ENCODE results near the gene HRCT1. TPM values are rescaled to one million over a fixed set of nuclear protein-coding genes. Genes with fewer than 3 reads are reported as not detected.

The HRCT1 gene
- total RNA-seq, 1 experiment from 2014 or later: 0.21 TPM

- no peaks in the 10 kb centered on the region for H3K27me3 ChIP-seq (ENCODE audit: control insufficient read depth, insufficient read depth, low read length)
- no peaks in the 10 kb centered on the region for H3K36me3 ChIP-seq (replicated peaks; ENCODE audit: control insufficient read depth, insufficient read depth, low read length)
- no peak overlapping the region for H3K4me3 ChIP-seq (ENCODE audit: insufficient read depth, low read depth, low read length)
- DNase-seq: no peak
These were observed 31.2 kb downstream of the HRCT1 start for GRCh38 chr9:35937227-35937626.

GRCh38 chr9:35938474-35939356 is 32.7 kb downstream of the HRCT1 start:
- no peaks in the 10 kb centered on the region for H3K36me3 ChIP-seq (replicated peaks; ENCODE audit: control insufficient read depth, insufficient read depth, low read length)
- no peak for DNase-seq
- H3K4me3 ChIP-seq (ENCODE audit: insufficient read depth, low read depth, low read length): no peak overlapping the region
- peaks cover 5% of the 10 kb centered on the region for H3K27me3 ChIP-seq (ENCODE audit: control insufficient read depth, insufficient read depth, low read length)

- no peak overlapping the region for H3K4me3 ChIP-seq (ENCODE audit: insufficient read depth, low read depth, low read length)
- DNase-seq: no peak
- peaks cover 8% of the 10 kb centered on the region for H3K27me3 ChIP-seq (ENCODE audit: control insufficient read depth, insufficient read depth, low read length)
- H3K36me3 ChIP-seq (replicated peaks; ENCODE audit: control insufficient read depth, insufficient read depth, low read length): no peaks in the 10 kb centered on the region
These were observed 33.8 kb downstream of the HRCT1 start for GRCh38 chr9:35939679-35940250.

- Histone ChIP-seq H3K36me3 (replicated peaks; ENCODE audit: control insufficient read depth, insufficient read depth, low read length) (no peaks in the 10 kb centered on the region), H3K27me3 (ENCODE audit: control insufficient read depth, insufficient read depth, low read length) (peaks cover 8% of the 10 kb centered on the region), H3K4me3 (ENCODE audit: insufficient read depth, low read depth, low read length) (no peak overlapping the region)
- no peak for DNase-seq
These were observed 34.7 kb downstream of the HRCT1 start for GRCh38 chr9:35940458-35941407.

DNA sequence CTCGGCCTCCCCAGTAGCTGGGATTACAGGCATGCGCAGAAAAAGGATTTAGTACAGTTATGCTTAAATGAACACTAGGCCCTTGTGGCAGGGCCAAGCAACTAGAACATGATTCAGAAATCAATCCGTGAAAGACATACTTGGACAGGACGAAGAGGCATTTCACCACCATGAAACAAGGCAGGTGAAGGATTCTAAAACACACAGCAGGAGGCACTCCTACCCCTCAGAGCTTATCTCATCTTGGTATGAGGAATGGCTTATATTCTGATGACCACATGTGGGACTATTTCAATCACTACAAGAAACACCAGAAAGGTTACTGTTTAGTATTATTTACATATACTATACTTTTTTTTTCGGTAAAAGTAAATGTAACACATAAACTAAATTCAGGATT is 36.3 kb downstream of the HRCT1 start:
- Histone ChIP-seq H3K4me3 (ENCODE audit: insufficient read depth, low read depth, low read length) (no peak overlapping the region), H3K36me3 (replicated peaks; ENCODE audit: control insufficient read depth, insufficient read depth, low read length) (no peaks in the 10 kb centered on the region), H3K27me3 (ENCODE audit: control insufficient read depth, insufficient read depth, low read length) (peaks cover 8% of the 10 kb centered on the region)
- DNase-seq: no peak

DNA sequence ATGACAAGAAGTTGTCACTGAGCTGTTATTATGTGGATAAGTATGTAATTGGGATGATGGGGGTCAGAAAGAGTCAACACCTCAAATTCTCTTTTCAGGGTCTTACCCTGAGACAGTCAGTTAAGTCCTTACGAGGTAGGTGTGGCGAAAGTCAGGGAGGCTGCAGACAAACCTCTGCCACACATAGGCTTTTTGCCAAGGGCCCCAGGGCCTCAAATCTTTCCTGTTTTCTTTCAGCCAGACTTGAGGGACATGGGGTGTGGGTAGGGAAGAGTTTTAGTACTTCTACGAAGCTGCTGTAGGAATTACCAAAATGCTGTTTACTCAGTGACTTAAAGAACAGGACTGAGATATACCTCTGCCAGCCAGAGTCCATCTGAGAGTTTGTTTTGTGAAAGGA is 38.2 kb downstream of the HRCT1 start:
- no peak for DNase-seq
- Histone ChIP-seq H3K27me3 (ENCODE audit: control insufficient read depth, insufficient read depth, low read length) (peaks cover 8% of the 10 kb centered on the region), H3K36me3 (replicated peaks; ENCODE audit: control insufficient read depth, insufficient read depth, low read length) (no peaks in the 10 kb centered on the region), H3K4me3 (ENCODE audit: insufficient read depth, low read depth, low read length) (no peak overlapping the region)

GRCh38 chr9:35944841-35945240 is 38.8 kb downstream of the HRCT1 start:
- H3K36me3 ChIP-seq (replicated peaks; ENCODE audit: control insufficient read depth, insufficient read depth, low read length): no peaks in the 10 kb centered on the region

GRCh38 chr9:35945341-35946018 is 39.5 kb downstream of the HRCT1 start:
- H3K27me3 ChIP-seq (ENCODE audit: control insufficient read depth, insufficient read depth, low read length): peaks cover 8% of the 10 kb centered on the region
- H3K36me3 ChIP-seq (replicated peaks; ENCODE audit: control insufficient read depth, insufficient read depth, low read length): no peaks in the 10 kb centered on the region
- no peak overlapping the region for H3K4me3 ChIP-seq (ENCODE audit: insufficient read depth, low read depth, low read length)
- peak; percentile 77 for DNase-seq

More at GRCh38 chr9:35944841-35945240, 38.8 kb downstream of the HRCT1 start:
- peaks cover 8% of the 10 kb centered on the region for H3K27me3 ChIP-seq (ENCODE audit: control insufficient read depth, insufficient read depth, low read length)
- DNase-seq: no peak
- no peak overlapping the region for H3K4me3 ChIP-seq (ENCODE audit: insufficient read depth, low read depth, low read length)

DNA sequence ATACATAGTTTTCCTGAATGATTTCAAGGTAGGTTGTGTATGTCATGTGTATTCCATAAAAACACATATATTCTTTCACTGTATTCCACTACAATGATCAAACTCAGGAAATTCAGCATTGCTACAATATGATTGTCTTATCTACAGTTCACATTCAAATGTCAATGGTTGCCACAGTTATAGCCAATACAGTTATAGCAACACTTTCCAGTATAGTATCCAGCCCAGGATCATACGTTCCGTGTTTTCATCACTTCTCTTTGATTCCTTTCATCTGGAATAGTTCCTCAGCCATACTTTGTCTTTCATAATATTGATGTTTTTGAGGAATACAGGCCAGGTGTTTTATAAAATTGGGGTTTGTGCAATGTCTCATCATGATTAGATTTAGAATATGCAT is 42.4 kb downstream of the HRCT1 start:
- Histone ChIP-seq H3K27me3 (ENCODE audit: control insufficient read depth, insufficient read depth, low read length) (peaks cover 6% of the 10 kb centered on the region), H3K36me3 (replicated peaks; ENCODE audit: control insufficient read depth, insufficient read depth, low read length) (no peaks in the 10 kb centered on the region), H3K4me3 (ENCODE audit: insufficient read depth, low read depth, low read length) (no peak overlapping the region)
- DNase-seq: no peak

DNA sequence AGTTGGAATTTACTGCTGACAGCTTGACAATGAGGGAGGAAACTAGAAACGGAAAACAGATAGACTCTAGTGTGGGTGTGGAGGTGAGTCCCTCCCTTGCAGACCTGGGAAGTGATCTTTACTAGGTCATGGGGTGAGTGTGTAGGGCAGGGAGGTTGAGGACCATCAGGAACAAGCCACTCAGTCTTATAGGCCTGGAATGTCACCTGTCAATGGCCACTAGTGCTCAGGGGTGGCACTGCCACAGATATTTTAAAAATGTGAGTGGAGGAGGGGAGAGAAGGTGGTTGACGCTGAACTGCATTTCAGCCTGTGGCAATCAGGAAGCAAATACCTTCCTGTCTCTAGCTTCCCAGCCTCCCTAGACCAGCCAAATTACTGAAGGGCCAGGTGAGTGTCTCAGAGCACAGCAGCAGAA is 42.9 kb downstream of the HRCT1 start:
- no peak overlapping the region for H3K4me3 ChIP-seq (ENCODE audit: insufficient read depth, low read depth, low read length)
- H3K36me3 ChIP-seq (replicated peaks; ENCODE audit: control insufficient read depth, insufficient read depth, low read length): no peaks in the 10 kb centered on the region
- DNase-seq: no peak
- H3K27me3 ChIP-seq (ENCODE audit: control insufficient read depth, insufficient read depth, low read length): peaks cover 3% of the 10 kb centered on the region

DNA sequence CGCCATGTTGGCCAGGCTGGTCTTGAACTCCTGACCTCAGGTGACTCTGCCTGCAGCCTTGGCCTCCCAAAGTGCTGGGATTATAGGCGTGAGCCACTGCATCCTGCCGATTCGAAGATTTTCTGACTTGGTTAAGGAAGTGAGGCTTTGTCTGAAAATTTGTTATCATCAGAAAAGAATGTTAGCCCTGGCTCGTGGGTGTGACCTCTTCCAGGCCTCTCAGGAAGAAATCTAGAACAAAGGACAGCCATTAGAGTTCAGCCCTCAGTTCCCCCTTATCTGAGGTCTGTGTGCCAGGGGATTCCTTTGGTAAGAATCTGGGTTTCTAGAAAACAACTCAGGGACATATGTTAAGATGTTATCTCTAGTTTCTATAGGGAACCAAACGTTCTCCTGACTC is 45.7 kb downstream of the HRCT1 start:
- Histone ChIP-seq H3K27me3 (ENCODE audit: control insufficient read depth, insufficient read depth, low read length) (no peaks in the 10 kb centered on the region), H3K4me3 (ENCODE audit: insufficient read depth, low read depth, low read length) (no peak overlapping the region), H3K36me3 (replicated peaks; ENCODE audit: control insufficient read depth, insufficient read depth, low read length) (no peaks in the 10 kb centered on the region)
- DNase-seq: no peak

DNA sequence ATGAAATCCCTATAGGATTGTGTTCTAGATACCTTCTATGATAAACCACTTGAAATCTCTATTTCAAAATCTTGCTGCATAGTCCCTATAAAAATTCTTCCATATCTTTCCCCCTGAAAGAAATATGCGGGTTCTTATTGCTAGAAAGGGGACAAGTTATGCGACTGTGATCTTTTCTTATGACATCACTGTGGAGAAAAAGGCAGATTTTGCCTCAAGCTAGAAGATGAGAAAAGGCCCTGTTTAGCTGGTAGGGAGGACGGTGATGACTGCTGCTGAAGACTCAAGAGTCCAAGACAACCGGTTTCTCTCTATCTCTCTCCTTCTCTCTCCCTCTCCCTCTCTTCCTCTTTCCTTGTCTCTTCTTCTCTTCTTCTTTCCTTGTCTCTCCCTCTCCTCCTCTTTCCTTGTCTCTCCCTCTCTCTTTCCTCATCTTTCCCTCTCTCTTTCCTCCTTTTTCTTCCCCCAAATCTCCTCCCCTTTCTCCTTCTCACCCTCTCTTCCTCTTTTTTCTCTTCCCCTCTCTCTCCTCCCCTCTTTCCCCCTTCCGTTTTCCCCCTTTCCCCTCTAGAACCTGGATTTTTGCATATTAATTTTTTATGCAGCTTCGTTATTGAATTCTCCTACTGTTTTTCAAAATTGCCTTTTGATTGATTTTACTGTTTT is 46.7 kb downstream of the HRCT1 start:
- H3K4me3 ChIP-seq (ENCODE audit: insufficient read depth, low read depth, low read length): no peak overlapping the region
- H3K27me3 ChIP-seq (ENCODE audit: control insufficient read depth, insufficient read depth, low read length): peaks cover 2% of the 10 kb centered on the region; the same call in 1 of the 2 replicates
- H3K36me3 ChIP-seq (replicated peaks; ENCODE audit: control insufficient read depth, insufficient read depth, low read length): no peaks in the 10 kb centered on the region
- no peak for DNase-seq

- H3K36me3 ChIP-seq (replicated peaks; ENCODE audit: control insufficient read depth, insufficient read depth, low read length): no peaks in the 10 kb centered on the region
These were observed 49.0 kb downstream of the HRCT1 start for GRCh38 chr9:35954942-35955546.

More at GRCh38 chr9:35954942-35955546, 49.0 kb downstream of the HRCT1 start:
- Histone ChIP-seq H3K4me3 (ENCODE audit: insufficient read depth, low read depth, low read length) (no peak overlapping the region), H3K27me3 (ENCODE audit: control insufficient read depth, insufficient read depth, low read length) (peaks cover 2% of the 10 kb centered on the region; the same call in 1 of the 2 replicates)
- DNase-seq: peak; percentile 59
